DND-41 (cell line): ENCODE data around the gene CFAP45.

ENCODE experiments used
- ATAC-seq: fragments of 200-7000 bp; cut with Tn5 transposase; 3 replicates; pipeline ENCODE4 v1.9.1; 2021; ENCODE audit warnings: low read depth; ENCODE audit not compliant: insufficient read depth
- DNase-seq: peaks from one replicate; pipeline ENCODE4 v3.0.0-alpha.2; 2020
- H2AFZ ChIP-seq: 2 replicates; pipeline ENCODE4 v1.6.0; 2012; ENCODE audit warnings: low read depth, low read length
- H3K27ac ChIP-seq: 2 replicates; pipeline ENCODE4 v1.5.1; 2012; ENCODE audit warnings: low read length, inconsistent platforms
- H3K27me3 ChIP-seq: fragments of 200-600 bp; sonication (generic); 2 replicates; pipeline ENCODE4 v1.6.0; 2012; ENCODE audit warnings: low read length, mild to moderate bottlenecking, inconsistent platforms; ENCODE audit not compliant: insufficient read depth, poor library complexity
- H3K36me3 ChIP-seq: 2 replicates; pipeline ENCODE4 v1.5.1; 2012; ENCODE audit warnings: low read length, inconsistent platforms; ENCODE audit not compliant: insufficient read depth
- H3K4me1 ChIP-seq: 2 replicates; pipeline ENCODE4 v1.5.1; 2012; ENCODE audit warnings: mild to moderate bottlenecking, low read length; ENCODE audit not compliant: insufficient read depth
- H3K4me2 ChIP-seq: 2 replicates; pipeline ENCODE4 v1.6.0; 2012; ENCODE audit warnings: mild to moderate bottlenecking, moderate library complexity, low read length, inconsistent platforms; ENCODE audit not compliant: insufficient read depth
- H3K4me3 ChIP-seq, 2 experiments: fragments of 200-600 bp in 1 of 2; shearing (Covaris generic) in 1 of 2; 2 replicates each; pipeline ENCODE4 v1.5.1; 2012 to 2016; ENCODE audit warnings: inconsistent platforms in 2 of 2, low read length in 2 of 2, mild to moderate bottlenecking in 2 of 2, low read depth in 1 of 2, moderate library complexity in 1 of 2
- H3K79me2 ChIP-seq: 2 replicates; pipeline ENCODE4 v1.6.0; 2012; ENCODE audit warnings: low read length, inconsistent platforms; ENCODE audit not compliant: insufficient read depth
- H3K9ac ChIP-seq: 2 replicates; pipeline ENCODE4 v1.6.0; 2012; ENCODE audit warnings: low read depth, mild to moderate bottlenecking, inconsistent platforms, low read length, moderate library complexity
- H3K9me3 ChIP-seq: 2 replicates; pipeline ENCODE4 v1.5.1; 2012; ENCODE audit warnings: low read length, moderate library complexity, mild to moderate bottlenecking, inconsistent platforms; ENCODE audit not compliant: insufficient read depth, severe bottlenecking
- H4K20me1 ChIP-seq: 2 replicates; pipeline ENCODE4 v1.6.0; 2012; ENCODE audit warnings: low read length; ENCODE audit not compliant: insufficient read depth
- EZH2 ChIP-seq: IDR thresholded peaks from 3 replicates; pipeline ENCODE4 v1.6.1; 2012; ENCODE audit warnings: borderline replicate concordance, low read depth, mild to moderate bottlenecking, moderate library complexity, low read length, inconsistent platforms; ENCODE audit not compliant: severe bottlenecking
- TF ChIP-seq, protein P1 (sequence below): IDR thresholded peaks from 2 replicates; pipeline ENCODE4 v1.5.1; 2012; ENCODE audit warnings: borderline replicate concordance, low read length, moderate library complexity, mild to moderate bottlenecking; ENCODE audit not compliant: poor library complexity, severe bottlenecking; ENCODE audit errors: extremely low read depth

Gene CFAP45

DNA sequence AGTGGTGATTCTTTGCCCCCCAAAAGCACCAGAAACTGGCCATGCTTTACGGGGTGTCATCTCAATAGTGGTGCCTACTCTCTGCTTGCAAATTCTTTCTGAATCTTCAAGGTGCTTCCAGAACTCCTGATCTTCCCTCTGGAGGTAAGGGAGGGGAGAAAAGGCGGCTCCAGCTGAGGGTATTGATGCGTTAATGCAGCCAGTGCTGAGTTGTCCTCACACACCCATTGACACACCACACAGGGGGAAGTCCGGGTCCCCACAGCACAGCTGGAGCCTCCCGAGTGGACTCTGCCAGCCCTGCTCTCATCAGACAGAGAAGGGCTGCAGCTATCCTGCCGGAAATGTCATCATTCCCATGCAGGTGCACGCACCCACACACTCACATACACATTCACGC lies 38.7 kb downstream of the CFAP45 start:
- H3K27ac ChIP-seq = no peak overlapping the region
- H3K36me3 ChIP-seq = no peaks in the 10 kb centered on the region
- TF ChIP-seq EZH2 = no peak
- TF ChIP-seq, protein P1, sequence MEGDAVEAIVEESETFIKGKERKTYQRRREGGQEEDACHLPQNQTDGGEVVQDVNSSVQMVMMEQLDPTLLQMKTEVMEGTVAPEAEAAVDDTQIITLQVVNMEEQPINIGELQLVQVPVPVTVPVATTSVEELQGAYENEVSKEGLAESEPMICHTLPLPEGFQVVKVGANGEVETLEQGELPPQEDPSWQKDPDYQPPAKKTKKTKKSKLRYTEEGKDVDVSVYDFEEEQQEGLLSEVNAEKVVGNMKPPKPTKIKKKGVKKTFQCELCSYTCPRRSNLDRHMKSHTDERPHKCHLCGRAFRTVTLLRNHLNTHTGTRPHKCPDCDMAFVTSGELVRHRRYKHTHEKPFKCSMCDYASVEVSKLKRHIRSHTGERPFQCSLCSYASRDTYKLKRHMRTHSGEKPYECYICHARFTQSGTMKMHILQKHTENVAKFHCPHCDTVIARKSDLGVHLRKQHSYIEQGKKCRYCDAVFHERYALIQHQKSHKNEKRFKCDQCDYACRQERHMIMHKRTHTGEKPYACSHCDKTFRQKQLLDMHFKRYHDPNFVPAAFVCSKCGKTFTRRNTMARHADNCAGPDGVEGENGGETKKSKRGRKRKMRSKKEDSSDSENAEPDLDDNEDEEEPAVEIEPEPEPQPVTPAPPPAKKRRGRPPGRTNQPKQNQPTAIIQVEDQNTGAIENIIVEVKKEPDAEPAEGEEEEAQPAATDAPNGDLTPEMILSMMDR = no peak
- ATAC-seq (no peak), DNase-seq (no peak)
- no peak overlapping the region for H3K4me2 ChIP-seq
- H3K9ac ChIP-seq = no peak overlapping the region
- H3K79me2 ChIP-seq = no peaks in the 10 kb centered on the region
- H2AFZ ChIP-seq = no peak overlapping the region
- no peaks in the 10 kb centered on the region for H3K9me3 ChIP-seq
- H4K20me1 ChIP-seq = no peaks in the 10 kb centered on the region; the same call in 1 of the 2 replicates
- no peak overlapping the region for H3K4me3 ChIP-seq
- H3K27me3 ChIP-seq = peaks cover 9% of the 10 kb centered on the region
- H3K4me1 ChIP-seq = no peaks in the 10 kb centered on the region

DNA sequence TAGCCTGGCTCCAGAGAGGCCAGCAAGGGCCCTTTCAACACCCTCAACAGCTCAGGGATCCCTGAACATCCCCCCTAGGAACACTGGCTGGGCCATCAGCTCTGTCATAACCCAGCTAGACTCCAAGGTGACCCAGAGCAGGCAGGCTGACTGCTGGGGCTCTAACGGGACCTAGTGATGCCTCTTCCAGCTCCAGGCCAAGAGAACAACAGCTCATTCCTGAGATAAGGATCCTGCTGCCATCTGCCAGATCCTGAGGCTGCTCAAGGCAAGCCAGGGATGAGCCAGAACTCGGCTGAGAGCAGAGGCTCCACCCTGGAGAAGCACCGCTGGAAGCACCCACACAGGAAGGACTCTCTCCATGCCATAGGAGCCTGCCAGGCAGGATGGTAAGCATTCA lies 39.5 kb downstream of the CFAP45 start:
- TF ChIP-seq, protein P1 = no peak
- no peak for TF ChIP-seq EZH2
- Histone ChIP-seq H3K36me3 (no peaks in the 10 kb centered on the region), H3K9ac (no peak overlapping the region), H3K4me3 (no peak overlapping the region), H3K4me1 (no peaks in the 10 kb centered on the region), H3K9me3 (no peaks in the 10 kb centered on the region), H3K27me3 (peaks cover 9% of the 10 kb centered on the region), H2AFZ (no peak overlapping the region), H3K27ac (no peak overlapping the region), H3K4me2 (no peak overlapping the region), H3K79me2 (no peaks in the 10 kb centered on the region), H4K20me1 (no peaks in the 10 kb centered on the region; the same call in 1 of the 2 replicates)
- no peak for ATAC-seq
- no peak for DNase-seq

DNA sequence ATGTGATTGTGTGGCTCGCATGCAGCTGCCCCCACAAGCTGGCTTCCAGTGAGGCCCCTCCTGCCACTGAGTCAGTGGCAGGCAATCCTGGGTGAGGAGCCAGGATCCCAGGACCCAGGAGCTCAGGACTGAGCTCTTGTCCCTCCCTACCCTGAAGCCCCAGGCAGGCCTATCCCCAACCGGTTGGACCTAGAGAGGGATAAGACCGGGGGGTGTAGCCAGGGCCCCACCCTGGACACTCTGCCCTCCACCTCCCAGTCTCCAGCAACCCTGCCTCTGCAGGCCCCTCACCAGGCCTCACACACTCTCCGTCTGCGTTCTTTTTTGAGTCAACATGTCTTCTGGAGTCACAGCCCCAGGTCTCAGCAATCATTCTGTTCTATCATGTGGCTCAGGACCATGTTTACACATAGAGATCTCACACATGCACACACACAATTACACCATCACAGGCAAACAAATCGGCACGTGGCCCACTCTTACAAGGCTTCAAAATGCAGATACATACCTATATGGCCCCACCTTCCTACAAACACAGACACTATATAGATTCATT lies 40.1 kb downstream of the CFAP45 start:
- Histone ChIP-seq H3K27me3 (peaks cover 9% of the 10 kb centered on the region), H3K4me3 (no peak overlapping the region), H4K20me1 (no peaks in the 10 kb centered on the region; the same call in 1 of the 2 replicates), H3K4me2 (no peak overlapping the region), H3K9ac (no peak overlapping the region), H3K27ac (no peak overlapping the region), H2AFZ (no peak overlapping the region), H3K4me1 (no peaks in the 10 kb centered on the region), H3K79me2 (no peaks in the 10 kb centered on the region), H3K36me3 (no peaks in the 10 kb centered on the region), H3K9me3 (no peaks in the 10 kb centered on the region)
- DNase-seq = no peak
- no peak for ATAC-seq
- TF ChIP-seq EZH2 = no peak
- TF ChIP-seq, protein P1 = no peak

DNA sequence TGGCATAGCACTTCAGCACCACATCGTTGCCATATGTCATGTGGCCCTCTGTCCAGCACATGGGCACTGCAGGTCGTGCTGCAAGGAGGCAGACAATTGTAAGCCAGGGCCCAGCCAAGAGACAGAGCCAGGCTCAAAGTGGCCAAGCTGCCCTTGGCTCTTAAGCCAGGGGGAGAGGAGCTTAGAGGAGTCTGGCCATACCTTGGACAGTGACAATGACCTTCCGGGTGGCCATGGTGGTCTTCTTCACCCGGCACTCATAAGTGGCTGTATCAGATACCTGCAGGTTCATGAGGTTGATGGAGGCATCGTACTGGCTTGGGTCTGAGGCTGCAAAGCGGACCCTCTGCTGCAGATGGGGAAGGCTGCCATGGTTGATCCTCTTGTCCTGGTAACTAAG lies 42.1 kb downstream of the CFAP45 start:
- DNase-seq = no peak
- Histone ChIP-seq H3K4me1 (no peaks in the 10 kb centered on the region), H2AFZ (no peak overlapping the region), H3K27me3 (peaks cover 11% of the 10 kb centered on the region), H4K20me1 (no peaks in the 10 kb centered on the region; the same call in 1 of the 2 replicates), H3K9ac (no peak overlapping the region), H3K4me3 (no peak overlapping the region), H3K79me2 (no peaks in the 10 kb centered on the region), H3K27ac (no peak overlapping the region), H3K9me3 (no peaks in the 10 kb centered on the region), H3K4me2 (no peak overlapping the region), H3K36me3 (no peaks in the 10 kb centered on the region)
- no peak for TF ChIP-seq EZH2
- TF ChIP-seq, protein P1 = no peak
- ATAC-seq = no peak
